IMR-90 (cell line): ENCODE data around the gene CTNS. TPM values are rescaled to one million over a fixed set of nuclear protein-coding genes. Genes with fewer than 3 reads are reported as not detected.

ENCODE experiments used
- ATAC-seq: fragments of 200-7000 bp; cut with Tn5 transposase; 2 replicates; pipeline ENCODE4 v1.9.1; 2020; ENCODE audit warnings: low read depth, mild to moderate bottlenecking, moderate library complexity
- BruUV-seq: library from RNA; stranded (reverse); fragments of 400-500 nt; replicated peaks from 2 replicates; lab custom pipeline; 2021; lab: Mats Ljungman, UMichigan
- CTCF ChIA-PET: fragments of 300-600 bp; formaldehyde crosslinking; extraction: SDS; loops from one replicate; lab custom pipeline; 2021; ENCODE audit warnings: antibody characterized with exemption; lab: Yijun Ruan, JAX
- POLR2A ChIA-PET: fragments of 300-600 bp; sonication (Branson Sonifier 250); formaldehyde crosslinking; loops from one replicate; lab custom pipeline; 2022; ENCODE audit warnings: antibody characterized with exemption; ENCODE audit not compliant: unreplicated experiment; lab: Charles Lee
- DNase-seq: peaks from one replicate; pipeline ENCODE4 v3.0.0; 2013
- H2AFZ ChIP-seq: replicated peaks from 2 replicates; pipeline ENCODE3; 2013; ENCODE audit warnings: low read length, mild to moderate bottlenecking; ENCODE audit not compliant: poor library complexity
- H2AK5ac ChIP-seq: 2 replicates; pipeline ENCODE4 v1.6.1; 2013; ENCODE audit warnings: low read depth, low read length, inconsistent platforms
- H2AK9ac ChIP-seq: replicated peaks from 2 replicates; pipeline ENCODE3; 2013; ENCODE audit warnings: mild to moderate bottlenecking, low read depth, low read length, moderate library complexity; ENCODE audit not compliant: poor library complexity
- H2BK120ac ChIP-seq: 2 replicates; pipeline ENCODE4 v1.6.1; 2013; ENCODE audit warnings: low read depth, low read length, inconsistent platforms
- H2BK15ac ChIP-seq: 3 replicates; pipeline ENCODE4 v1.6.1; 2013; ENCODE audit warnings: low read depth, low read length, inconsistent platforms
- H2BK20ac ChIP-seq: 2 replicates; pipeline ENCODE4 v1.6.1; 2013; ENCODE audit warnings: low read depth, mild to moderate bottlenecking, inconsistent platforms, low read length, moderate library complexity
- H2BK5ac ChIP-seq: 2 replicates; pipeline ENCODE4 v1.6.1; 2013; ENCODE audit warnings: mild to moderate bottlenecking, low read depth, low read length, inconsistent platforms; ENCODE audit not compliant: poor library complexity, severe bottlenecking
- H3K14ac ChIP-seq: replicated peaks from 2 replicates; pipeline ENCODE4 v1.6.1; 2013; ENCODE audit warnings: low read depth, low read length, inconsistent platforms
- H3K18ac ChIP-seq: 2 replicates; pipeline ENCODE4 v1.6.1; 2013; ENCODE audit warnings: low read depth, low read length, control low read depth
- H3K23ac ChIP-seq: 2 replicates; pipeline ENCODE4 v1.6.1; 2013; ENCODE audit warnings: low read depth, low read length, inconsistent platforms
- H3K27ac ChIP-seq: 2 replicates; pipeline ENCODE4 v1.5.1; 2013; ENCODE audit warnings: mild to moderate bottlenecking, control low read depth, low read length; ENCODE audit not compliant: insufficient read depth
- H3K27me3 ChIP-seq: 2 replicates; pipeline ENCODE4 v1.6.1; 2013; ENCODE audit warnings: low read length; ENCODE audit not compliant: control insufficient read depth, insufficient read depth
- H3K36me3 ChIP-seq: 2 replicates; pipeline ENCODE4 v1.6.1; 2013; ENCODE audit warnings: low read length, mixed read lengths; ENCODE audit not compliant: control insufficient read depth, insufficient read depth
- H3K4ac ChIP-seq: 2 replicates; pipeline ENCODE4 v1.6.1; 2013; ENCODE audit warnings: low read depth, low read length, inconsistent platforms
- H3K4me1 ChIP-seq: 2 replicates; pipeline ENCODE4 v1.6.1; 2013; ENCODE audit warnings: low read length, mixed read lengths; ENCODE audit not compliant: control insufficient read depth, insufficient read depth
- H3K4me2 ChIP-seq: 2 replicates; pipeline ENCODE4 v1.6.1; 2013; ENCODE audit warnings: low read depth, mild to moderate bottlenecking, control low read depth, low read length, moderate library complexity
- H3K4me3 ChIP-seq: 2 replicates; pipeline ENCODE4 v1.5.1; 2013; ENCODE audit warnings: low read depth, mild to moderate bottlenecking, control low read depth, low read length, moderate library complexity; ENCODE audit not compliant: insufficient read depth
- H3K56ac ChIP-seq: 2 replicates; pipeline ENCODE4 v1.6.1; 2013; ENCODE audit warnings: low read length, inconsistent platforms; ENCODE audit not compliant: insufficient read depth; ENCODE audit errors: extremely low read depth
- H3K79me1 ChIP-seq, 2 experiments: 2 replicates each; pipeline ENCODE4 v1.6.1; 2013; ENCODE audit warnings: low read length in 2 of 2, inconsistent platforms in 1 of 2, low read depth in 1 of 2
- H3K9ac ChIP-seq: 2 replicates; pipeline ENCODE4 v1.6.1; 2013; ENCODE audit warnings: low read depth, low read length, control low read depth
- H3K9me1 ChIP-seq: 2 replicates; pipeline ENCODE4 v1.6.1; 2013; ENCODE audit warnings: low read length, inconsistent platforms; ENCODE audit not compliant: insufficient read depth
- H3K9me3 ChIP-seq: 2 replicates; pipeline ENCODE4 v1.6.1; 2013; ENCODE audit warnings: low read length; ENCODE audit not compliant: control insufficient read depth, insufficient read depth
- H4K20me1 ChIP-seq: 2 replicates; pipeline ENCODE4 v1.6.1; 2013; ENCODE audit warnings: low read length, inconsistent platforms; ENCODE audit not compliant: insufficient read depth
- H4K5ac ChIP-seq: 2 replicates; pipeline ENCODE4 v1.6.1; 2013; ENCODE audit warnings: mild to moderate bottlenecking, low read depth, low read length, control low read depth
- H4K8ac ChIP-seq, 2 experiments: 2 replicates each; pipeline ENCODE4 v1.6.1; 2013; ENCODE audit warnings: low read depth in 2 of 2, low read length in 2 of 2, control low read depth in 1 of 2, inconsistent platforms in 1 of 2
- H4K91ac ChIP-seq: 2 replicates; pipeline ENCODE4 v1.6.1; 2013; ENCODE audit warnings: low read depth, low read length, inconsistent platforms; ENCODE audit not compliant: insufficient read depth
- BHLHE40 ChIP-seq: fragments of 150-350 bp; IDR thresholded peaks from 2 replicates; pipeline ENCODE4 v1.6.1; 2016; ENCODE audit warnings: mild to moderate bottlenecking, low read depth, low read length
- CEBPB ChIP-seq: IDR thresholded peaks from 2 replicates; pipeline ENCODE4 v1.6.1; 2012; ENCODE audit warnings: low read depth, low read length, improper control_type of control experiment
- FOS ChIP-seq: fragments of 150-350 bp; IDR thresholded peaks from 2 replicates; pipeline ENCODE4 v1.6.1; 2016; ENCODE audit warnings: low read depth, low read length
- MAFK ChIP-seq: IDR thresholded peaks from 2 replicates; pipeline ENCODE4 v1.6.1; 2012; ENCODE audit warnings: low read depth, low read length, improper control_type of control experiment
- RFX5 ChIP-seq: IDR thresholded peaks from 2 replicates; pipeline ENCODE4 v1.8.0; 2012; ENCODE audit warnings: low read depth, mild to moderate bottlenecking, low read length, moderate library complexity
- WGBS, 2 experiments: methylation state at CpG; one replicate each; pipeline versions ENCODE4 v1.1.5 to v1.1.7; 2013; ENCODE audit warnings: missing lambda C conversion rate in 2 of 2; ENCODE audit not compliant: insufficient read length in 1 of 2; ENCODE audit errors: extremely low coverage in 2 of 2; 5-methylcytosine and 5-hydroxymethylcytosine counted together
- dilution Hi-C: fragments of 300-500 bp; cut with HindIII; formaldehyde crosslinking; loops from one replicate; pipeline ENCODE4 v1.14.3; 2018; ENCODE audit warnings: low sequenced_read_pairs; ENCODE audit not compliant: unreplicated experiment
- in situ Hi-C: fragments of 300-500 bp; cut with MboI; formaldehyde crosslinking; loops from 3 replicates; pipeline ENCODE4 v1.14.3; 2019; ENCODE audit warnings: low sequenced_read_pairs, inconsistent platforms, mixed read lengths
- intact Hi-C: fragments of 100-400 bp; cut with micrococcal nuclease; formaldehyde crosslinking; loops from 2 replicates; pipeline ENCODE4 v1.10.0; 2022
- polyA plus RNA-seq, 3 experiments: library from polyadenylated mRNA; depleted of rRNA; stranded (reverse); fragments of >200 nt; gene quantifications; 2 replicates each; pipeline ENCODE4 v1.2.3, GENCODE V29; 2012; ENCODE audit warnings: low replicate concordance in 1 of 3
- total RNA-seq: library from RNA; depleted of rRNA; stranded (reverse); fragments of >200 nt; gene quantifications from 2 replicates; pipeline ENCODE4 v1.2.3, GENCODE V29; 2012
- TF ChIP-seq, protein P1 (sequence below): fragments of 150-350 bp; IDR thresholded peaks from 2 replicates; pipeline ENCODE4 v1.6.1; 2016; ENCODE audit warnings: low read depth, mild to moderate bottlenecking, low read length, moderate library complexity, borderline replicate concordance
- TF ChIP-seq, protein P2 (sequence below): fragments of 150-350 bp; IDR thresholded peaks from 2 replicates; pipeline ENCODE4 v1.6.1; 2017; ENCODE audit warnings: mild to moderate bottlenecking, antibody characterized with exemption, low read length, low read depth

The CTNS gene
- total and polyA plus RNA-seq, 2 of the 4 experiments (the other 2 are of a cell fraction): 4.7 to 5.3 TPM

DNA sequence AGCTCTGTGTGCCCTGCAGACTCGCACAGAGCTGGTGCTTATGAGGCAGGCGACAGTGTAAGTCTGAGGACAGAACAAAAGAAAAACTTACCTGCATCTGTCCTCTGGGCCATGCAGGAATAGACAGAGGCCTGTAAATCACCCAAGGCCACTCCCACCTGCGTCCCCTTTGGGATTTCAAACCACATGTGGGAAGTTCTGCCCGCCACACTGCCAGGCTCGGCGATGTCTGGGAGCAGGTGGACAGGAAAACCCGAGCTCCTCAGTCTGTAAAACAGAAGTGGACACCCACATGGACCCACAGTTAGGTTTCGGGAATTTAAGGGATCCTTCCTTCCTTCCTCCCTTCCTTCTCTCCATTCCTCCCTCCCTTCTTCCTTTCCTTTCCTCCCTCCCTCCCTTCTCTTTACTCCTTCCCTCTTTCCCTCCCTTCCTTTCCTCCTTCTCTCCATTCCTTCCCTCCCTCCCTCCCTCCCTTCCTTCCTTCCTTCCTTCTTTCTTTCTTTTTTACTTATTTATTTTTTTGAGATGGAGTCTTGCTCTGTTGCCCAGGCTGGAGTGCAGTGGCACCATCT lies 15.3 kb upstream of the CTNS start:
- Histone ChIP-seq H3K4me1 (no peaks in the 10 kb centered on the region), H3K79me1 (no peaks in the 10 kb centered on the region), H2AK9ac (no peak overlapping the region), H2AK5ac (no peak overlapping the region), H3K18ac (no peak overlapping the region), H3K27ac (no peak overlapping the region), H3K4ac (no peak overlapping the region), H2BK120ac (no peak overlapping the region), H3K23ac (no peak overlapping the region), H2BK20ac (no peak overlapping the region), H2AFZ (no peak overlapping the region), H3K56ac (no peak overlapping the region), H2BK15ac (no peak overlapping the region), H3K14ac (no peak overlapping the region), H3K9me1 (no peaks in the 10 kb centered on the region), H3K4me3 (no peak overlapping the region), H3K9ac (no peak overlapping the region), H3K27me3 (no peaks in the 10 kb centered on the region), H3K9me3 (no peaks in the 10 kb centered on the region), H4K8ac (no peak overlapping the region), H4K91ac (no peak overlapping the region), H2BK5ac (no peak overlapping the region), H3K36me3 (peaks cover 48% of the 10 kb centered on the region), H3K4me2 (no peak overlapping the region), H4K20me1 (no peaks in the 10 kb centered on the region), H4K5ac (no peak overlapping the region)
- DNase-seq (no peak), ATAC-seq (no peak)
- TF ChIP-seq CEBPB (no peak), FOS (no peak), BHLHE40 (no peak), RFX5 (no peak), MAFK (no peak)
- TF ChIP-seq, protein P1, sequence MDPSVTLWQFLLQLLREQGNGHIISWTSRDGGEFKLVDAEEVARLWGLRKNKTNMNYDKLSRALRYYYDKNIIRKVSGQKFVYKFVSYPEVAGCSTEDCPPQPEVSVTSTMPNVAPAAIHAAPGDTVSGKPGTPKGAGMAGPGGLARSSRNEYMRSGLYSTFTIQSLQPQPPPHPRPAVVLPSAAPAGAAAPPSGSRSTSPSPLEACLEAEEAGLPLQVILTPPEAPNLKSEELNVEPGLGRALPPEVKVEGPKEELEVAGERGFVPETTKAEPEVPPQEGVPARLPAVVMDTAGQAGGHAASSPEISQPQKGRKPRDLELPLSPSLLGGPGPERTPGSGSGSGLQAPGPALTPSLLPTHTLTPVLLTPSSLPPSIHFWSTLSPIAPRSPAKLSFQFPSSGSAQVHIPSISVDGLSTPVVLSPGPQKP: no peak
- TF ChIP-seq, protein P2, sequence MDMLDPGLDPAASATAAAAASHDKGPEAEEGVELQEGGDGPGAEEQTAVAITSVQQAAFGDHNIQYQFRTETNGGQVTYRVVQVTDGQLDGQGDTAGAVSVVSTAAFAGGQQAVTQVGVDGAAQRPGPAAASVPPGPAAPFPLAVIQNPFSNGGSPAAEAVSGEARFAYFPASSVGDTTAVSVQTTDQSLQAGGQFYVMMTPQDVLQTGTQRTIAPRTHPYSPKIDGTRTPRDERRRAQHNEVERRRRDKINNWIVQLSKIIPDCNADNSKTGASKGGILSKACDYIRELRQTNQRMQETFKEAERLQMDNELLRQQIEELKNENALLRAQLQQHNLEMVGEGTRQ: no peak
- intact Hi-C loops: no loop called here
- ChIA-PET POLR2A (no interaction called here), CTCF (no interaction called here)
- dilution Hi-C loops: no loop called here
- 94% methylated on average over 5 of the region's 8 CpGs; no CpG with 5 or more reads in 1 of the 2 experiments for WGBS, 2 experiments
- BruUV-seq: no TSS peak
- in situ Hi-C loops: no loop called here
